H1 (cell line): ENCODE results near the gene NT5C3B. TPM values are rescaled to one million over a fixed set of nuclear protein-coding genes. Genes with fewer than 3 reads are reported as not detected.

ENCODE experiments used
- CTCF ChIA-PET: fragments of 300-600 bp; sonication (Branson Sonifier 250); formaldehyde crosslinking; loops from one replicate; lab custom pipeline; 2021; ENCODE audit not compliant: partially characterized antibody; lab: Charles Lee
- POLR2A ChIA-PET: fragments of 300-600 bp; sonication (Branson Sonifier 250); formaldehyde crosslinking; loops from one replicate; lab custom pipeline; 2021; ENCODE audit warnings: inconsistent platforms; ENCODE audit not compliant: partially characterized antibody; lab: Charles Lee
- DNase-seq, 2 experiments: peaks; one replicate each; pipeline versions ENCODE4 v3.0.0 to v3.0.0-alpha.2; 2010 to 2022; ENCODE audit warnings: low spot score in 2 of 2, low read depth in 1 of 2, mixed read lengths in 1 of 2
- FAIRE-seq: peaks from 2 replicates; lab custom pipeline; 2011; peaks lifted over from hg19 to GRCh38; lab: Jason Lieb, UNC
- H2AFZ ChIP-seq: 2 replicates; pipeline ENCODE4 v1.8.1; 2012; ENCODE audit warnings: low read length, inconsistent platforms
- H2AK5ac ChIP-seq: 2 replicates; pipeline ENCODE4 v1.6.1; 2013; ENCODE audit warnings: low read depth, low read length
- H2BK120ac ChIP-seq: replicated peaks from 2 replicates; pipeline ENCODE3; 2013; ENCODE audit warnings: low read depth, low read length, inconsistent platforms
- H2BK12ac ChIP-seq: 2 replicates; pipeline ENCODE4 v1.6.1; 2013; ENCODE audit warnings: low read depth, low read length
- H2BK15ac ChIP-seq: 2 replicates; pipeline ENCODE4 v1.6.1; 2013; ENCODE audit warnings: low read length
- H2BK20ac ChIP-seq: 2 replicates; pipeline ENCODE4 v1.6.1; 2013; ENCODE audit warnings: low read length
- H2BK5ac ChIP-seq: 2 replicates; pipeline ENCODE4 v1.6.1; 2013; ENCODE audit warnings: low read depth, low read length
- H3K14ac ChIP-seq: 2 replicates; pipeline ENCODE4 v1.6.1; 2013; ENCODE audit warnings: inconsistent platforms; ENCODE audit not compliant: insufficient read length
- H3K18ac ChIP-seq: 2 replicates; pipeline ENCODE4 v1.6.1; 2013; ENCODE audit warnings: low read length; ENCODE audit errors: extremely low read depth
- H3K23ac ChIP-seq: 2 replicates; pipeline ENCODE4 v1.6.1; 2013; ENCODE audit warnings: inconsistent platforms; ENCODE audit not compliant: insufficient read length
- H3K23me2 ChIP-seq: 2 replicates; pipeline ENCODE4 v1.6.1; 2013; ENCODE audit warnings: low read depth, low read length
- H3K27ac ChIP-seq: 2 replicates; pipeline ENCODE4 v1.6.1; 2011; ENCODE audit warnings: low read depth, low read length, inconsistent platforms
- H3K27me3 ChIP-seq, 4 experiments: replicated peaks in 1 of 4; 1 replicate in 1 of 4; 2 replicates in 3 of 4; pipeline versions ENCODE4 v1.6.1 to v1.8.1; 2011 to 2013; ENCODE audit warnings: low read length in 3 of 4, mild to moderate bottlenecking in 3 of 4, inconsistent platforms in 2 of 4, mixed read lengths in 2 of 4, moderate library complexity in 1 of 4; ENCODE audit not compliant: control insufficient read depth in 3 of 4, insufficient read depth in 3 of 4; ENCODE audit errors: extremely low read depth in 1 of 4
- H3K36me3 ChIP-seq, 4 experiments: 2 replicates each; pipeline versions ENCODE4 v1.6.1 to v1.8.1; 2011 to 2013; ENCODE audit warnings: mild to moderate bottlenecking in 4 of 4, low read length in 3 of 4, moderate library complexity in 2 of 4, control low read depth in 1 of 4, inconsistent platforms in 1 of 4; ENCODE audit not compliant: insufficient read depth in 4 of 4, control insufficient read depth in 2 of 4
- H3K4ac ChIP-seq: replicated peaks from 2 replicates; pipeline ENCODE3; 2013; ENCODE audit warnings: low read length, low read depth, mixed read lengths, inconsistent platforms; ENCODE audit not compliant: insufficient read length
- H3K4me1 ChIP-seq, 4 experiments: replicated peaks in 1 of 4; 1 replicate in 1 of 4; 2 replicates in 3 of 4; pipeline versions ENCODE4 v1.6.1 to v1.8.1; 2011 to 2013; ENCODE audit warnings: low read length in 3 of 4, inconsistent platforms in 2 of 4, mixed read lengths in 1 of 4; ENCODE audit not compliant: insufficient read depth in 4 of 4, control insufficient read depth in 3 of 4
- H3K4me2 ChIP-seq, 2 experiments: 2 replicates each; pipeline versions ENCODE4 v1.6.1 to v1.8.1; 2011 to 2013; ENCODE audit warnings: low read depth in 2 of 2, low read length in 2 of 2, control low read depth in 1 of 2, inconsistent platforms in 1 of 2, mild to moderate bottlenecking in 1 of 2; ENCODE audit not compliant: insufficient read depth in 1 of 2
- H3K4me3 ChIP-seq, 4 experiments: fragments of 200-600, 300-600 bp in 1 of 4; sonication (generic), shearing (Covaris generic), sonication (Bioruptor Twin) in 1 of 4; 2 replicates each; pipeline versions ENCODE4 v1.5.1 to v1.8.1; 2011 to 2016; ENCODE audit warnings: low read length in 4 of 4, low read depth in 3 of 4, control low read depth in 2 of 4, inconsistent platforms in 2 of 4, mild to moderate bottlenecking in 2 of 4, mixed read lengths in 1 of 4, moderate library complexity in 1 of 4; ENCODE audit not compliant: insufficient read depth in 2 of 4; ENCODE audit errors: extremely low read depth in 1 of 4
- H3K56ac ChIP-seq: replicated peaks from 2 replicates; pipeline ENCODE3; 2013; ENCODE audit warnings: low read depth, mild to moderate bottlenecking, mixed read lengths, low read length, inconsistent platforms; ENCODE audit not compliant: insufficient read length
- H3K79me1 ChIP-seq: 2 replicates; pipeline ENCODE4 v1.6.1; 2013; ENCODE audit warnings: low read depth, low read length, control low read depth
- H3K79me2 ChIP-seq, 2 experiments: 2 replicates each; pipeline versions ENCODE4 v1.6.1 to v1.8.1; 2012 to 2013; ENCODE audit warnings: low read length in 2 of 2, mild to moderate bottlenecking in 2 of 2, inconsistent platforms in 1 of 2; ENCODE audit not compliant: insufficient read depth in 2 of 2, control insufficient read depth in 1 of 2
- H3K9ac ChIP-seq, 4 experiments: replicated peaks in 1 of 4; 1 replicate in 1 of 4; 2 replicates in 3 of 4; pipeline versions ENCODE4 v1.6.1 to v1.8.1; 2011 to 2013; ENCODE audit warnings: low read depth in 3 of 4, low read length in 3 of 4, control low read depth in 2 of 4, mild to moderate bottlenecking in 2 of 4, moderate library complexity in 2 of 4, inconsistent platforms in 1 of 4; ENCODE audit errors: extremely low read depth in 1 of 4
- H3K9me3 ChIP-seq, 2 experiments: 2 replicates each; pipeline versions ENCODE4 v1.6.1 to v1.8.1; 2012 to 2013; ENCODE audit warnings: mild to moderate bottlenecking in 2 of 2, moderate library complexity in 2 of 2, control low read depth in 1 of 2, inconsistent platforms in 1 of 2, low read depth in 1 of 2, low read length in 1 of 2, mixed read lengths in 1 of 2; ENCODE audit not compliant: insufficient read depth in 2 of 2
- H4K20me1 ChIP-seq, 2 experiments: replicated peaks in 1 of 2; 2 replicates each; pipeline versions ENCODE3 to v1.8.1; 2011 to 2013; ENCODE audit warnings: inconsistent platforms in 2 of 2, low read length in 2 of 2, mild to moderate bottlenecking in 1 of 2; ENCODE audit not compliant: insufficient read depth in 2 of 2, control insufficient read depth in 1 of 2
- H4K5ac ChIP-seq: 2 replicates; pipeline ENCODE4 v1.6.1; 2013; ENCODE audit warnings: low read length, low read depth, mixed read lengths, inconsistent platforms; ENCODE audit not compliant: insufficient read length
- H4K8ac ChIP-seq: 2 replicates; pipeline ENCODE4 v1.8.0; 2013; ENCODE audit warnings: mild to moderate bottlenecking, moderate library complexity, low read length, inconsistent platforms; ENCODE audit not compliant: insufficient read depth; ENCODE audit errors: extremely low read depth
- H4K91ac ChIP-seq: replicated peaks from 2 replicates; pipeline ENCODE3; 2013; ENCODE audit warnings: low read length, mixed read lengths, inconsistent platforms; ENCODE audit not compliant: insufficient read length
- BACH1 ChIP-seq: IDR thresholded peaks from 2 replicates; pipeline ENCODE4 v1.6.1; 2012; ENCODE audit warnings: low read length, improper control_type of control experiment
- EZH2 ChIP-seq: fragments of 200-600 bp; sonication (generic); IDR thresholded peaks from 2 replicates; pipeline ENCODE4 v1.7.1; 2012; ENCODE audit warnings: low read depth, mild to moderate bottlenecking, moderate library complexity, low read length, inconsistent platforms; ENCODE audit not compliant: severe bottlenecking
- PHF8 ChIP-seq: fragments of 200-600 bp; sonication (generic); conservative IDR thresholded peaks from 2 replicates; pipeline ENCODE4 v1.7.1; 2012; ENCODE audit warnings: low read depth, mild to moderate bottlenecking, inconsistent platforms, low read length, moderate library complexity
- WGBS, 2 experiments: shearing (Covaris generic) in 1 of 2; methylation state at CpG; one replicate each; pipeline versions ENCODE4 v1.1.6 to v1.1.7; 2013 to 2015; ENCODE audit warnings: low lambda C conversion rate in 2 of 2, mixed read lengths in 2 of 2, inconsistent platforms in 1 of 2, low coverage in 1 of 2, missing lambda C conversion rate in 1 of 2; ENCODE audit not compliant: insufficient replicate concordance in 2 of 2, insufficient coverage in 1 of 2, insufficient read length in 1 of 2; ENCODE audit errors: extremely low coverage in 1 of 2, missing lambda C conversion rate in 1 of 2; 5-methylcytosine and 5-hydroxymethylcytosine counted together
- polyA plus RNA-seq, 7 experiments: library from polyadenylated mRNA; depleted of rRNA in 3 of 7; stranded (reverse) in 5 of 7; unstranded in 2 of 7; fragments of >200 nt in 5 of 7; fragments of 200-250 nt in 2 of 7; gene quantifications; 1 replicate in 5 of 7; 2 replicates in 1 of 7; 4 replicates in 1 of 7; pipeline versions ENCODE4 v1.2.1 to v1.2.3, GENCODE V29; 2011 to 2013; ENCODE audit warnings: missing spikeins in 2 of 7, mixed read lengths in 2 of 7
- total RNA-seq: library from RNA; stranded (reverse); fragmentation: NEBNext Ultra II Directional; extraction: Animal tissue kit (Norgen Biotek cat#: 25700); gene quantifications from 2 replicates; pipeline ENCODE4 v1.2.1, GENCODE V29; 2021

The NT5C3B gene
- total and polyA plus RNA-seq, 2 of the 8 experiments (the other 6 are each of a cell fraction or from before 2014, with no cell fraction given), result 68.7 to 94.5 TPM

GRCh38 chr17:41821776-41822175 is 14.3 kb downstream of the NT5C3B start:
- no peak overlapping the region for H2AFZ ChIP-seq
- H3K79me2 ChIP-seq, result peaks cover 0 to 2% of the 10 kb centered on the region in 2 experiments; a peak in 1 of 4 replicates
- no peak overlapping the region; the same call in 1 of the 2 replicates for H3K27ac ChIP-seq
- H2BK120ac ChIP-seq, result no peak overlapping the region
- H3K56ac ChIP-seq, result no peak overlapping the region
- no peak overlapping the region for H3K14ac ChIP-seq
- FAIRE-seq (no peak), DNase-seq (no peak)
- H2AK5ac ChIP-seq, result no peak overlapping the region
- H3K79me1 ChIP-seq, result peaks cover 2% of the 10 kb centered on the region; the same call in 1 of the 2 replicates
- H4K91ac ChIP-seq, result no peak overlapping the region
- no peak overlapping the region for H3K23ac ChIP-seq
- peaks cover 0 to 20% (median 13%) of the 10 kb centered on the region in 4 experiments; a peak in 6 of 7 replicates for H3K4me1 ChIP-seq
- H2BK15ac ChIP-seq, result no peak overlapping the region
- no peak overlapping the region for H3K9ac ChIP-seq
- ChIA-PET POLR2A (interaction anchor here (0.8 to 5.6 kb wide), 8 partner anchors 10 to 87 kb away, joined by 3 to 40 read pairs (median 4); partner anchors contain the start of genes FKBP10, HAP1, KLHL11 and P3H4), CTCF (interaction anchor here (1.3 to 4.1 kb wide), 2 partner anchors 10 to 36 kb away, joined by 4 to 16 read pairs; partner anchors contain the start of genes FKBP10, JUP and P3H4)
- no peaks in the 10 kb centered on the region for H3K9me3 ChIP-seq
- no peak overlapping the region for H3K18ac ChIP-seq
- peaks cover 1 to 8% of the 10 kb centered on the region in 2 experiments for H4K20me1 ChIP-seq
- H2BK5ac ChIP-seq, result no peak overlapping the region
- no peak overlapping the region for H3K4ac ChIP-seq
- H3K36me3 ChIP-seq, result peaks cover 6 to 46% (median 10%) of the 10 kb centered on the region in 4 experiments; a peak in 6 of 8 replicates
- no peak overlapping the region for H2BK20ac ChIP-seq
- H3K4me2 ChIP-seq, result no peak overlapping the region
- no peak overlapping the region for H3K4me3 ChIP-seq
- no peaks in the 10 kb centered on the region for H3K27me3 ChIP-seq
- H2BK12ac ChIP-seq, result no peak overlapping the region
- H4K5ac ChIP-seq, result no peak overlapping the region
- H4K8ac ChIP-seq, result no peak overlapping the region
- 87% methylated on average over 7 of the region's 14 CpGs; no CpG with 5 or more reads in 1 of the 2 experiments for WGBS, 2 experiments
- H3K23me2 ChIP-seq, result no peaks in the 10 kb centered on the region; the same call in 1 of the 2 replicates
- TF ChIP-seq EZH2, result no peak
- no peak for TF ChIP-seq BACH1
- TF ChIP-seq PHF8, result no peak
